Measurements from ENCODE around the gene CLIC5.

Gene CLIC5

GRCh38 chr6:45882671-45883070 is 133.0 kb downstream of the CLIC5 start:
- DNase-seq: no peak

- no peak for DNase-seq
These were observed 133.8 kb downstream of the CLIC5 start for GRCh38 chr6:45881705-45882467.

- DNase-seq: no peak
These were observed 135.0 kb downstream of the CLIC5 start for GRCh38 chr6:45880676-45881075.

GRCh38 chr6:45880159-45880558 is 135.5 kb downstream of the CLIC5 start:
- DNase-seq: no peak

- no peak for DNase-seq
These were observed 137.6 kb downstream of the CLIC5 start for GRCh38 chr6:45877970-45878590.

GRCh38 chr6:45872827-45873365 is 142.8 kb downstream of the CLIC5 start:
- DNase-seq: no peak

GRCh38 chr6:45870531-45870930 is 145.1 kb downstream of the CLIC5 start:
- DNase-seq: no peak

GRCh38 chr6:45864651-45865050 is 151.0 kb downstream of the CLIC5 start:
- DNase-seq: no peak

GRCh38 chr6:45858691-45859090 is 157.0 kb downstream of the CLIC5 start:
- no peak for DNase-seq

GRCh38 chr6:45857827-45858226 is 157.8 kb downstream of the CLIC5 start:
- DNase-seq: no peak

GRCh38 chr6:45855642-45856394 is 159.8 kb downstream of the CLIC5 start:
- DNase-seq: no peak

- no peak for DNase-seq
These were observed 161.4 kb downstream of the CLIC5 start for GRCh38 chr6:45854149-45854742.

- no peak for DNase-seq
These were observed 164.6 kb downstream of the CLIC5 start for GRCh38 chr6:45851034-45851400.

GRCh38 chr6:45850378-45851033 is 165.2 kb downstream of the CLIC5 start:
- DNase-seq: no peak

GRCh38 chr6:45845567-45845966 is 170.1 kb downstream of the CLIC5 start:
- no peak for DNase-seq

- no peak for DNase-seq
These were observed 170.7 kb downstream of the CLIC5 start for GRCh38 chr6:45844986-45845385.

- DNase-seq: no peak
These were observed 171.7 kb downstream of the CLIC5 start for GRCh38 chr6:45843848-45844521.

- DNase-seq: no peak
These were observed 174.6 kb downstream of the CLIC5 start for GRCh38 chr6:45841062-45841461.

GRCh38 chr6:45838996-45839395 is 176.7 kb downstream of the CLIC5 start:
- DNase-seq: no peak

- DNase-seq: no peak
These were observed 177.2 kb downstream of the CLIC5 start for GRCh38 chr6:45838451-45838850.

GRCh38 chr6:45837541-45838200 is 178.0 kb downstream of the CLIC5 start:
- no peak for DNase-seq

- DNase-seq: no peak
These were observed 178.7 kb downstream of the CLIC5 start for GRCh38 chr6:45836984-45837383.
